SH-SY5Y (cell line): Measurements from ENCODE around the gene NDUFAF4.

Source experiments
- GATA2 ChIP-seq: IDR thresholded peaks from 2 replicates; pipeline ENCODE4 v1.6.1; 2011; ENCODE audit warnings: mild to moderate bottlenecking, low read depth, low read length
- GATA3 ChIP-seq: IDR thresholded peaks from 2 replicates; pipeline ENCODE4 v1.6.1; 2011; ENCODE audit warnings: low read depth, mild to moderate bottlenecking, low read length, moderate library complexity

DNA sequence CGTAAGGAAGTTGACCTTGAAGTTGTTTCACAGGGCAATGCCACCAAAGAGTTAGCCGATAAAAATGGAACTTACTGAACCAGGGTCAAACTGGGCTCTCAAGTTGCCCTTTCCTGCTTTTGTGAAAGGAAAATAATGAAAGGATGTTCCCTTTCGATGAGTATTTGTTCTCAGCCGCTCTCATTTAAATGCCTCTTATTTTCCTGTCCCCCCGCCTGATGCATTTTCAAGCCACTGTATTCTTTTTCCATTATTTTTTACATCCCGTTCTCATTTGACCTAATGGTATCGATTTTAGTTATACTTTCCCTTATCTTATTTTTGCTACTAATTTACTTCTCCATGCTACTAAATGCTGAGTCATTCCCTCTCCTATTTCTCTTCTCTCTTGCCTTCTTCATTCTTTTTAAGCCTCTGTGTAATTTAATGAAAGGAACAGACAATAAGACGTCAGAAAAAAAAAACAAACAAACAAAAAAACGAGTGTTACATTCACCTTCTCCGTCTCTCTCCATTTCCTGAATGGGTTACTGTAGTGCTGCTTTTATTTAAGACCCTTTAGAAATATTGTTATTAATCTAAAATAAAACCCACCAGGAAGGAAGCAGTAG is 655 bp upstream of the NDUFAF4 start:
- TF ChIP-seq GATA2 (no peak), GATA3 (no peak)
